CD4-positive, alpha-beta T cell treated with Interleukin-17A for 1 hour (primary cell): ENCODE measurements around the gene NTM.
"Not testable (repeated sequence)": the region's sequence is repeated elsewhere in the genome, so short reads cannot be mapped to it uniquely, and the experiment has no call there.

Experiments used
- DNase-seq: peaks from one replicate; pipeline ENCODE4 v3.0.0-alpha.2; 2020

Gene NTM

GRCh38 chr11:132310390-132311375 lies 940.3 kb downstream of the NTM start:
- DNase-seq = no peak

DNA sequence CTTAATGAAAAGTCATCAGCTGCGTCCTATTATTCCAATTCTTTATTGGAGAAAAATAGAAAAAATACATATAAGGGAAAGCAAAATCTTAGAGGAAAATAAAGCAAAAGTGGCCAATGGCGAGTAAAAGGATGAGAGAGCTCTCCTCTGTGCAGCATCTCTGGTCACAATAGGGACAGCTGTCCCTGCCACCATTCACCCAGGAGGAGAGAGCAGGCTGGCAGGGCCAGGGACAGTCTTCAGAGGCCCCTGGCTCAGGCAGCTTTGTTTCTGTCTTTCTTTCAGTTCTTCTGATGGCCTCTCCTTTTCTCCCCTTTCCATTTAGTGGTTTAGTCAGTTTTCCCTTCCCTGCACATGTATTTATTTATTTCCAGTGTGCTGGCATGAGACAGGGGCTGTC lies 941.3 kb downstream of the NTM start:
- no peak for DNase-seq

DNA sequence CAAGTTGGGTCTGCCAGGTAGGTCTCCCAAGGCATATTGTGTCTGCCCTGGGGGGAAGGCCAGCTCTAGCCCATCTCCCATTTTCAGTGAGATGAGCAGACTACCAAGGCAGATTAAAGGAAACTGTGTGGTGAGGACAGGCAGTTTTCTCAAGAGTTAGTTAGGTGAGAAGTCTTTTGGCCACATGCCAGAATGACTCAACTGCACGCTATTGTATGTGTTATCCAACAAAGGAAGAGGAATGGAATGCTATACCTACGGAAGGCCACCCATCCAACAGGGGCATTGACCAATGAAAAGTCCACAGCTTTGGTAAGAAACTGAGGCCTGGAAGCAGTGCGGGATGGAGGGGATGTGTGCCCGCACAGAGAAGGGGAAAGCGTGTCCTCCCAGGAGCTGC lies 941.7 kb downstream of the NTM start:
- DNase-seq = no peak

GRCh38 chr11:132312701-132313111 lies 942.3 kb downstream of the NTM start:
- DNase-seq = no peak

GRCh38 chr11:132314911-132315455 lies 944.6 kb downstream of the NTM start:
- DNase-seq = no peak

DNA sequence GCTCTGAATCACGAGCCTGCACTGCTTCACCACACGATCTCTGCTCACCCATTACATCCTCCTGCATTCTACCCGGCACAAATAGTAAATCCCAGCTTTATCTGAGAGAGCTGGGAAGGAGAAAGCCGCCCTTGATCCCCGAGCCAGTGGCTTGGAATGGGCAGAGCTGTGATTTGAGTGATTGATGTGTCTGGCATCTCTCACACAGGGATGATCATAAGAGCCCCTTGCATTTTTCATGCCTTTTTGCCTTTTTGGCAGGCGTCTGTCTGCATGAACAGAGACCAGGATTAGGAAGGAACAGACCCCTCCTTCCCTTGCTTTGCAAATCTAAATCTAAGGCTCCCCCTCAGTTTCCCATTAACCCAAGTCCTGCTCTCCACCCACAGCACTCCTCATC lies 945.3 kb downstream of the NTM start:
- DNase-seq = no peak

GRCh38 chr11:132318421-132319157 lies 948.2 kb downstream of the NTM start:
- no peak for DNase-seq

GRCh38 chr11:132319419-132319818 lies 949.0 kb downstream of the NTM start:
- not testable (repeated sequence) for DNase-seq

DNA sequence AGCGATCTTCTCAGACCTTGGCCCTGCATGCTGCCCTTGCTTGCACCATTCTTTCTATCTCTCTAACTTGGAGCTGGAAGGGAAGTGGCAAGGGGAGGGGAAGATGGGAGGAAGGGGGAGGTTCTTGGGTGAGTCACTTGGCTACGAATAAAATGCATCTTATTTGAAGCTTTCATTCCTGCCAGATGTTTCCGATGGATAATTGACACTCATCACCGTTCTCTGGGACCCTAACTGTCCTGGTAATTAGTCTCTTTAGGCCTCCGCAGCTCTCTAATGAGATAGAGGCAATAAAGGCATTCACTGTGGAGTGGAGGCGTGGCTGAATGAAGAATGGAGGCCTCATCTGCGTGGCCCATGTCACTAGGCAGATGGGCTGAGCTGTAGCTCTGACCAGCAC lies 960.1 kb downstream of the NTM start:
- no peak for DNase-seq

- DNase-seq = no peak
Measured at GRCh38 chr11:132332521-132332920, 962.1 kb downstream of the NTM start.

DNA sequence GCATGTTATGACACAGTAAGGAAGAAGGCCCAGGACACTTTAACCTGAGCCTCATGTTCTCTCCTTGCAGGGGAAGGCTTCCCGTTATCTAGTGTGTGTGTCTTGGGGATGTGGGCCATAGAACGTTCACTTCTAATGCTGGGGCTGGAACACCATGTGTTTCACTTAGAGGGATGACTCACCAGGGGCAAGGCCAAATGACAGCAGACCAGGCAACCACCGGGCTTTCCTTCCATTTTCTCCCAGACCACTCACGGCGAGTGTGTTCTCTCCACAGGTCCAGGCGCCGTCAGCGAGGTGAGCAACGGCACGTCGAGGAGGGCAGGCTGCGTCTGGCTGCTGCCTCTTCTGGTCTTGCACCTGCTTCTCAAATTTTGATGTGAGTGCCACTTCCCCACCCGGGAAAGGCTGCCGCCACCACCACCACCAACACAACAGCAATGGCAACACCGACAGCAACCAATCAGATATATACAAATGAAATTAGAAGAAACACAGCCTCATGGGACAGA lies 964.4 kb downstream of the NTM start:
- no peak for DNase-seq

GRCh38 chr11:132335311-132335710 lies 964.9 kb downstream of the NTM start:
- no peak for DNase-seq

GRCh38 chr11:132336781-132337535 lies 966.5 kb downstream of the NTM start:
- no peak for DNase-seq

GRCh38 chr11:132337819-132338416 lies 967.5 kb downstream of the NTM start:
- DNase-seq = no peak

- DNase-seq = no peak
Measured at GRCh38 chr11:132342408-132342807, 972.0 kb downstream of the NTM start.

DNA sequence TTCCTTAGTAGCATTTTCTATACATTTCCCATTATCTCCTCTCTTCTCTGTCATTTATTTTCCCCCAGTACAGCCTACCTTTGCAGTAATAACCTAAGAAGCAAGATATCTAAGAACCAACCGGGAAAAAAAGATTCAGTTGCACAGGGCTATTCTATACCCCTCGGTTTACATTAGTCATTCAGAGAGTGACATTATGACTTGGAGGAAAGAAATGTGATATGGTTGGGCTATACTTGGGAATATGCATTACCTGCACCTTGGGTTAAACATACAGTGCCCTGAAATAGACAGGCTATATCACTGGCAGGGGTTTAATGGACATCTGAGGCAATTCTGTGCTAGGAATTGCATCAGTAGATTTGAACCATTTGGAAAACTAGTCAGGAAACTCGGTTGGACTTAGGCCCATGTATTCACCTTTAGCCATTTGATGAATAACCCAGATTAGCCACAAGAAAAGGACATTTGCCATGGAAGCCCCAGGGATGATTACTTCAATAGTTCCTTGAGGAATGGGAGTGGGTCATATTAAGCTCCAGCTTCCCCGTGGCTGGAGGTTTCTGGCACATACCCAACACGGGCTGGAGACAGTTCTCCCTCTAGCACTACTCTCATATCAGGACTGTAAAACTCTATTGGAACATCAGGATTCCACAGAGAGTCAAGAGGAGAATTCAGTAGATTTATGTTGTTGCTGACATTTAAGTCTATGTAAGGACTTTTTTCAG lies 973.2 kb downstream of the NTM start:
- no peak for DNase-seq

DNA sequence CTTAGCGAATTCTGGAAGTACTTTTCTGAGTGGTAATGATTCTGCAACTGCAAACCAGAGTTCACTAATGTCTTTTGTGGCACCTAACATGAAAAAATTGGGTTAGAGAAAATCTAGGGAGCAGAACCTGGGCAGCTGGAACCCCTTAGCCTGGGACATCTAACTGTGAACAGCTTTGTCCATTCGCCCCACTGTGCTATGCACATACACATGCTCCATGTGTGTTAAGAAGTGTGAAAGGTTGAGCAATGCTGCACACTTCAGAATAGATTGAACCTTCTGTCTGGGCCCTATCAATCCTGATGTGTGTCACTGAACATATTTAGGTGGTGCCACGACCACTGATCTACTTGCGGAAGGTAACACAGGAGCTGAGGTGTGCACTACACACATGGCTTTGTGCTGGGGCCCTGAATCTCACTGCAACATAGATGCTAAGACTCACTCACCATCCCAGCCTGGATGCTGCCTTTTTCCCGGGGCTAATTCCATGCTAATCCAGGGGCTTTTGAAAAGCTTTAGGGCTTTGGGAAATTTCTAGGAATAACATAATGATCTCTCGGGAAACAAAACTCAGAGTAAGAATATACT lies 976.2 kb downstream of the NTM start:
- no peak for DNase-seq

DNA sequence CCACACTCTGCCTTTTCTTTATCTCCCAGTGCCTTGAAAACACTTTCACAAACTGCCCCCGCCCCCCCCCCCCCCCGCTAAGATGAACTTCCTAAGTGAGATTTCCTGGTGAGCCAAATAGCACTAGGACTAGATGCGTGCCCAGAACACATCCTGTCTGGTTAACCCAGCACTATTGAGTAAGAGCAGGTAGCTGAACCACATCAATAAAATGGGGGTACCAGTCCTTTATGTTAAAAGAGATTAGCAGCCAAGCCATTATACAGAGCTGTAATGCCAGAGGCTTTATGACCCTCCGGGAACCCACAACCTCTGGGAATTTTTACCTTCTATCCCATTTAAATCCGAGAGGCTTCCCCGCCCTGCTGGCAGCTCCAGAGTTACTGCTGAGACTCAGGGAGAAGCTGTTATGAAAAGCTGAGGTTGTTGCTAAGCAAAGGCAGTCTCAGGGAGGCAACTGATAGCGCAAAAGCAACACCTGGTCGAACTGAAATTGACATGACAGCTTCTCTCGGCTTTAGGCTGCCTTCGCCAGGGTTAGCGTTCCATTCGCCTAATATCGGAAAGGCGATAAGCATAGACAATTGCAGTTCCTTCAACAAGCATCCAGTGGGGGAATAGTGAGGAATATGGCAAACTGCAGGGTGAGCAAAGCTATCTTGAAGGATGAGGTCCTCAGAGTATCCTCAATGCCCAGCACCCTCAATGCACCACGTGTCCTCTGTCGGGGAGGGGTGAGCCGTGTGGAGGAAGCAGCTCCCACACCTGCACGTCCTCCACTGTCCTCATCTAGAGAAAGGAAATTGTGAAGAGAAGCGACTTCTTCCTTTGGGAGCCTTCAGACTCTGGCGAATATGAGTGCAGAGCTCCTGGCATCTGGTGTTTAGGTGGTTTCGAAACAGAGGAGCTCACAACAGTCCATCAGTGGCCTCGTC lies 977.0 kb downstream of the NTM start:
- DNase-seq = no peak

DNA sequence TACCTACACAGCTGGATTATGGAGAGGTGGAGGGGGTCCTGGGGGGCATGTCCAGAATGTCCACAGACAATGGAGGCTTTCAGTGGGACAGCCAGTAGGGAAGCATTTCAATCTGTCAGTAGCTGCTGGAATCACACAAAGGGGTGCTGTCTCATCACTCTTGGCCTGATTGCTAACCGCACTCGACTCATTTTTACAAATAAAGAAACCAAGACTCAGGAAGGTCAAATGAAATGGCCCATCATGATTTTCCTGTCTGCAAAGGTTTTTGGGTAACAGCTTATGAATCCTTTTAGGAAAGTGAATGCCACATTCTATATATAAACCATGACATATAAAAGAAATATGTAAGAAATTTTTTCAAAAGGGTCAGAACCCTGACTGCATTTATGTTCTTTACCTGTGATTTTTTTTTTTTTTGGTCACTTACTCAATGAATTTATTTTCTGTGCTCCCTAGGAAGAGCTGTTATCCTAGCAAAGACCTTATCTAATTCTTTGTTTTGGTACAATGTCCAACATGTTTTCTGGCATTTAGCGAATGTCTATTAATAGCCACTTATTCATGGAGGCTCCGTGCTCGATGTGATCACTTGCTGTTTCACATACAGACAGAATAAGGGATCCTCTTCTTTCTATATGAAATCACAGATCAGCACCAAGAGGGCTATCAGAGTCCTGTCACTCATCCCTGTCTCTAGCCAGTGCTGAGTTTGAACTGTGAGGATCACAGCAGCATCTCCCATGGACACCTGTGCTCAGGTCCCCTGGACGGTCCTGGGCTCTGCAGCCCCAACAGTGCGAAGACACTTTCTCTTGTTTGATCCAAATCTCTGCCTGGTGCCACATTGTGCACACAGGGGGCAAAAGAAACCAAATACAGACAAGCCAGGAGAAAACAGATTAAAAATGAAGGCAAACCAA lies 979.7 kb downstream of the NTM start:
- DNase-seq = no peak
